GM23338 (cell line): ENCODE results near the gene FTCDNL1. TPM values are rescaled to one million over a fixed set of nuclear protein-coding genes. Genes with fewer than 3 reads are reported as not detected.

Experiments used
- ATAC-seq: fragments of 200-7000 bp; cut with Tn5 transposase; 3 replicates; pipeline ENCODE4 v1.9.1; 2020
- DNase-seq: peaks from one replicate; pipeline ENCODE4 v3.0.0-alpha.2; 2015; ENCODE audit warnings: low spot score
- H2AFZ ChIP-seq: fragments of 200-600 bp; sonication (generic); 2 replicates; pipeline ENCODE4 v1.8.0; 2016; ENCODE audit warnings: antibody characterized with exemption, mild to moderate bottlenecking, moderate library complexity
- H3F3A ChIP-seq: fragments of 200-600 bp; sonication (generic); replicated peaks from 2 replicates; pipeline ENCODE4 v1.8.0; 2017; ENCODE audit warnings: antibody characterized with exemption, mixed run types, low read depth
- H3K27ac ChIP-seq: fragments of 200-600 bp; sonication (generic); 2 replicates; pipeline ENCODE4 v1.6.1; 2016; ENCODE audit warnings: low read depth
- H3K27me3 ChIP-seq: fragments of 200-600 bp; sonication (generic); 2 replicates; pipeline ENCODE4 v1.8.0; 2016; ENCODE audit warnings: mild to moderate bottlenecking, mixed run types, moderate library complexity; ENCODE audit not compliant: insufficient read depth
- H3K36me3 ChIP-seq: fragments of 200-600 bp; sonication (generic); 2 replicates; pipeline ENCODE4 v1.8.0; 2016; ENCODE audit warnings: mild to moderate bottlenecking; ENCODE audit not compliant: insufficient read depth
- H3K4me1 ChIP-seq: fragments of 200-600 bp; sonication (generic); 2 replicates; pipeline ENCODE4 v1.8.0; 2016; ENCODE audit warnings: mild to moderate bottlenecking, moderate library complexity; ENCODE audit not compliant: insufficient read depth
- H3K4me2 ChIP-seq: fragments of 200-600 bp; sonication (generic); 2 replicates; pipeline ENCODE4 v1.7.1; 2017; ENCODE audit warnings: mixed run types
- H3K4me3 ChIP-seq: fragments of 200-600 bp; sonication (generic); 2 replicates; pipeline ENCODE4 v1.6.1; 2016; ENCODE audit warnings: mixed run types
- H3K79me2 ChIP-seq: fragments of 200-600 bp; sonication (generic); replicated peaks from 2 replicates; pipeline ENCODE4 v1.8.0; 2017; ENCODE audit warnings: mild to moderate bottlenecking; ENCODE audit not compliant: insufficient read depth
- H3K9me2 ChIP-seq: fragments of 200-600 bp; sonication (generic); 2 replicates; pipeline ENCODE4 v1.8.0; 2017; ENCODE audit not compliant: insufficient read depth
- H4K20me1 ChIP-seq: fragments of 200-600 bp; sonication (generic); replicated peaks from 2 replicates; pipeline ENCODE4 v1.8.0; 2017; ENCODE audit warnings: mild to moderate bottlenecking; ENCODE audit not compliant: insufficient read depth
- H3K27ac Mint-ChIP-seq: 2 replicates; pipeline ENCODE4 v1.8.0; 2020; ENCODE audit warnings: inconsistent platforms, mild to moderate bottlenecking, moderate library complexity, mixed read lengths
- H3K27me3 Mint-ChIP-seq: 3 replicates; pipeline ENCODE4 v1.8.0; 2022; ENCODE audit warnings: low read depth, mild to moderate bottlenecking, moderate library complexity, mixed read lengths, inconsistent platforms; ENCODE audit not compliant: insufficient read depth, poor library complexity
- H3K36me3 Mint-ChIP-seq: 3 replicates; pipeline ENCODE4 v1.8.0; 2021; ENCODE audit warnings: low read depth, mild to moderate bottlenecking, inconsistent platforms, moderate library complexity, mixed read lengths
- H3K4me1 Mint-ChIP-seq: 3 replicates; pipeline ENCODE4 v1.8.0; 2020; ENCODE audit warnings: mild to moderate bottlenecking, inconsistent platforms, mixed read lengths
- H3K4me3 Mint-ChIP-seq: 3 replicates; pipeline ENCODE4 v1.8.0; 2021; ENCODE audit warnings: moderate library complexity, mild to moderate bottlenecking, inconsistent platforms, mixed read lengths
- H3K9me3 Mint-ChIP-seq: 3 replicates; pipeline ENCODE4 v1.8.0; 2020; ENCODE audit warnings: moderate library complexity, mild to moderate bottlenecking, inconsistent platforms, mixed read lengths
- CREB1 ChIP-seq: fragments of 250-450 bp; sonication (Bioruptor Pico); IDR thresholded peaks from 2 replicates; pipeline ENCODE4 v1.5.0; 2020; ENCODE audit warnings: low read depth, mild to moderate bottlenecking, moderate library complexity
- CTCF ChIP-seq, 2 experiments: fragments of 200-600 bp in 1 of 2; sonication (generic) in 1 of 2; conservative IDR thresholded peaks; 2 replicates each; pipeline versions ENCODE4 v1.5.1 to v1.6.1; 2016 to 2017; ENCODE audit warnings: antibody characterized with exemption in 2 of 2, low read depth in 2 of 2, mild to moderate bottlenecking in 2 of 2, moderate library complexity in 1 of 2
- EZH2 ChIP-seq: fragments of 200-600 bp; sonication (generic); IDR thresholded peaks from one replicate; pipeline ENCODE4 v1.8.0; 2017; ENCODE audit warnings: antibody characterized with exemption, mild to moderate bottlenecking, low read depth; ENCODE audit not compliant: unreplicated experiment
- EZH2phosphoT487 ChIP-seq: fragments of 200-600 bp; sonication (generic); IDR thresholded peaks from one replicate; pipeline ENCODE4 v1.8.1; 2018; ENCODE audit warnings: antibody characterized with exemption; ENCODE audit not compliant: unreplicated experiment
- JUNB ChIP-seq: IDR thresholded peaks from one replicate; pipeline ENCODE4 v1.6.1; 2016; ENCODE audit warnings: antibody characterized with exemption; ENCODE audit not compliant: unreplicated experiment
- NANOG ChIP-seq: IDR thresholded peaks from 2 replicates; pipeline ENCODE4 v1.6.1; 2016; ENCODE audit warnings: antibody characterized with exemption, borderline replicate concordance
- POLR2AphosphoS5 ChIP-seq: IDR thresholded peaks from 2 replicates; pipeline ENCODE4 v1.6.1; 2016; ENCODE audit warnings: antibody characterized with exemption, low read depth
- REST ChIP-seq: IDR thresholded peaks from one replicate; pipeline ENCODE4 v1.6.1; 2018; ENCODE audit warnings: antibody characterized with exemption; ENCODE audit not compliant: unreplicated experiment
- STAT1 ChIP-seq: IDR thresholded peaks from one replicate; pipeline ENCODE4 v1.6.1; 2016; ENCODE audit warnings: antibody characterized with exemption; ENCODE audit not compliant: unreplicated experiment
- ZNF114 ChIP-seq: fragments of 250-450 bp; sonication (Bioruptor Pico); IDR thresholded peaks from 2 replicates; pipeline ENCODE4 v1.5.0; 2020; ENCODE audit warnings: mild to moderate bottlenecking, moderate library complexity
- ZNF331 ChIP-seq: fragments of 250-450 bp; sonication (Bioruptor Pico); IDR thresholded peaks from 2 replicates; pipeline ENCODE4 v1.5.0; 2020; ENCODE audit warnings: low read depth, mild to moderate bottlenecking, moderate library complexity
- ZNF462 ChIP-seq: fragments of 250-450 bp; sonication (Bioruptor Pico); IDR thresholded peaks from 2 replicates; pipeline ENCODE4 v1.5.0; 2020; ENCODE audit warnings: mild to moderate bottlenecking, moderate library complexity
- polyA plus RNA-seq: library from polyadenylated mRNA; unstranded; fragments of >200 nt; fragmentation: Nextera tagmentation; extraction: Ambion mirVana; gene quantifications from 2 replicates; pipeline ENCODE4 v1.2.1, GENCODE V29; 2016
- total RNA-seq: library from RNA; depleted of rRNA; stranded (reverse); fragments of >200 nt; shearing (Covaris generic); gene quantifications from 2 replicates; pipeline ENCODE4 v1.2.3, GENCODE V29; 2014
- TF ChIP-seq, protein P1 (sequence below): IDR thresholded peaks from 2 replicates; pipeline ENCODE4 v1.6.1; 2016; ENCODE audit warnings: antibody characterized with exemption

Gene FTCDNL1
- total and polyA plus RNA-seq, 2 experiments from 2014 or later, result 1.7 to 2.0 TPM

DNA sequence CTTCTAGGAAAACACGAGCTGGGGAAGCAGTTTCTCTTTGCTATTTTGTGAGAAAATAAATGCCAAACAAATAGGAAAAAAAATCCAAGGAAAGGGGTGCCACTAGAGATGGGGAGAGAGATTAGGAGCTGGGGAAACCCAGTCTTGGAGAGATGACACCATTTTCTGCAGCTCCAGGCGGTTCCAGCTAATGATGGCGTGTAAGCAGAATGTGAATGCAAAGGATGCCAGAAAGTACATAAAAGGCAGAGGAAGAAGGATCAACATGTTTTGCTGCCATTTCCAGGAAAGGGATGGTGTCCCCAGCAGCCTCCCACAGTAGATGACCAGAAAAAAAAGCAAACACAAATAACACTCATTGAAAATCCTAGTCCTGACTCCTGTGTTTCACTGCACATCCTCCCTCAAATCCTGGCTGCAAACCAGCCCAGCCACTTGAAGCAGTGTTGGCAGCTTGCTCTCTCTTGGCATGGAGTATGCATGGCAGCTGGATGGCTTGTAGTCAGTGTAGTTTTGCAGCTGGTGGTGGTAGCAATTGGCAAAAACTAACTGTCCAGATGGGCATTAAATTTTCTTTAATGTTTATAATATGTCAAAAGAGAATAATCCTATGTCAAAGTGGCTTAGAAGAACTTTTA is 93.6 kb downstream of the FTCDNL1 start:
- Histone ChIP-seq H4K20me1 (no peaks in the 10 kb centered on the region), H3K4me2 (no peak overlapping the region), H3K9me2 (no peaks in the 10 kb centered on the region), H3K79me2 (no peaks in the 10 kb centered on the region), H2AFZ (no peak overlapping the region), H3K27ac (no peak overlapping the region), H3K4me1 (no peaks in the 10 kb centered on the region), H3K36me3 (no peaks in the 10 kb centered on the region), H3F3A (no peaks in the 10 kb centered on the region), H3K4me3 (no peak overlapping the region), H3K27me3 (no peaks in the 10 kb centered on the region)
- no peak for TF ChIP-seq CTCF (conservative IDR thresholded peaks at IDR 0.05; ENCODE audit: low read depth in 2 of 2)
- no peak for TF ChIP-seq JUNB
- TF ChIP-seq REST, result no peak
- no peak for TF ChIP-seq ZNF114 (CRISPR knock-in tag)
- no peak for TF ChIP-seq NANOG
- TF ChIP-seq POLR2AphosphoS5, result no peak
- TF ChIP-seq EZH2phosphoT487, result no peak
- TF ChIP-seq, protein P1, sequence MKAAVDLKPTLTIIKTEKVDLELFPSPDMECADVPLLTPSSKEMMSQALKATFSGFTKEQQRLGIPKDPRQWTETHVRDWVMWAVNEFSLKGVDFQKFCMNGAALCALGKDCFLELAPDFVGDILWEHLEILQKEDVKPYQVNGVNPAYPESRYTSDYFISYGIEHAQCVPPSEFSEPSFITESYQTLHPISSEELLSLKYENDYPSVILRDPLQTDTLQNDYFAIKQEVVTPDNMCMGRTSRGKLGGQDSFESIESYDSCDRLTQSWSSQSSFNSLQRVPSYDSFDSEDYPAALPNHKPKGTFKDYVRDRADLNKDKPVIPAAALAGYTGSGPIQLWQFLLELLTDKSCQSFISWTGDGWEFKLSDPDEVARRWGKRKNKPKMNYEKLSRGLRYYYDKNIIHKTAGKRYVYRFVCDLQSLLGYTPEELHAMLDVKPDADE, result no peak
- no peak for TF ChIP-seq ZNF331 (CRISPR knock-in tag)
- no peak for TF ChIP-seq CREB1 (CRISPR knock-in tag)
- no peak for TF ChIP-seq STAT1
- TF ChIP-seq EZH2, result no peak
- TF ChIP-seq ZNF462, result no peak
- ATAC-seq (no peak), DNase-seq (no peak)
- Mint-ChIP-seq H3K36me3 (peaks cover 7% of the 10 kb centered on the region; the same call in 2 of the 3 replicates), H3K4me1 (peaks cover 3% of the 10 kb centered on the region; the same call in 1 of the 3 replicates), H3K4me3 (no peak overlapping the region), H3K27me3 (peaks cover 1% of the 10 kb centered on the region), H3K9me3 (peaks cover 9% of the 10 kb centered on the region), H3K27ac (no peak overlapping the region)
